ENCODE results near the gene FEZF2.

- TF ChIP-seq CTCF (IDR thresholded peaks at IDR 0.05; ENCODE audit: control extremely low read depth in 1 of 3, insufficient read depth in 1 of 3, low read depth in 1 of 3, low read length in 3 of 3) (no peak), CBX5 (IDR thresholded peaks at IDR 0.05; ENCODE audit: low read depth, low read length) (no peak)
Measured at GRCh38 chr3:62361824-62362223, 11.5 kb downstream of the FEZF2 start.
